Measurements from ENCODE around the gene ACTMAP. TPM values are rescaled to one million over a fixed set of nuclear protein-coding genes. Genes with fewer than 3 reads are reported as not detected.

ACTMAP gene
- total and polyA plus RNA-seq, 2 of the 8 experiments (the other 6 are each of a cell fraction or from before 2014, with no cell fraction given): 24.1 to 26.5 TPM

DNA sequence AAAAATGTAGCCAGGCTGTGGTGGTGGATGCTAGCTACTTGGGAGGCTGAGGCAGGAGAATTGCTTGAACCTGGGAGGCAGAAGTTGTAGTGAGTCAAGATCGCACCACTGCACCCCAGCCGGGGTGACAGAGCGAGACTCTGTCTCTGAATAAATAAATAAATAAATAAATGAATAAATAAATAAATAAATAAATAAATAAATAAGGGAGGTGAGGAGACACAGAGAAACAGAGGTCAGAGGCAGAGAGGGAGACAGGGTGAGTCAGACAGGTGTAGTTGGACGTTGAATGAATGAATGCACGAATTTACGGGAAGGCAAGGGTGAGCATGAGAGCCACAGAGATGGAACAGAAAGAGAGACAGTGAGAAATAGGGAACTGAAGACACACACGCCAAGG, 30.9 kb upstream of the ACTMAP start:
- Histone ChIP-seq H4K20me1 (replicated peaks in 1 of 2; ENCODE audit: control insufficient read depth in 1 of 2, insufficient read depth in 2 of 2, low read length in 2 of 2) (no peaks in the 10 kb centered on the region), H3K18ac (ENCODE audit: extremely low read depth, low read length) (no peak overlapping the region), H3K4me1 (replicated peaks in 1 of 4; ENCODE audit: control insufficient read depth in 3 of 4, insufficient read depth in 4 of 4, low read length in 3 of 4) (peaks cover 0 to 8% (median 6%) of the 10 kb centered on the region in 4 experiments; a peak in 6 of 7 replicates), H2BK5ac (ENCODE audit: low read depth, low read length) (no peak overlapping the region), H3K4ac (replicated peaks; ENCODE audit: insufficient read length, low read depth, low read length) (no peak overlapping the region), H3K56ac (replicated peaks; ENCODE audit: insufficient read length, low read depth, low read length) (no peak overlapping the region), H2BK12ac (ENCODE audit: low read depth, low read length) (no peak overlapping the region), H3K23ac (ENCODE audit: insufficient read length) (no peak overlapping the region), H3K79me1 (ENCODE audit: low read depth, low read length) (no peaks in the 10 kb centered on the region), H3K4me2 (ENCODE audit: insufficient read depth in 1 of 2, low read depth in 2 of 2, low read length in 2 of 2) (no peak overlapping the region), H2BK15ac (ENCODE audit: low read length) (no peak overlapping the region), H4K5ac (ENCODE audit: insufficient read length, low read depth, low read length) (no peak overlapping the region), H3K4me3 (ENCODE audit: extremely low read depth in 1 of 4, insufficient read depth in 2 of 4, low read depth in 3 of 4, low read length in 4 of 4) (no peak overlapping the region), H3K9me3 (ENCODE audit: insufficient read depth in 2 of 2, low read depth in 1 of 2, low read length in 1 of 2) (no peaks in the 10 kb centered on the region), H2BK20ac (ENCODE audit: low read length) (no peak overlapping the region; the same call in 1 of the 2 replicates), H4K8ac (ENCODE audit: extremely low read depth, insufficient read depth, low read length) (no peak overlapping the region), H2AFZ (ENCODE audit: low read length) (no peak overlapping the region), H2BK120ac (replicated peaks; ENCODE audit: low read depth, low read length) (no peak overlapping the region), H3K79me2 (ENCODE audit: control insufficient read depth in 1 of 2, insufficient read depth in 2 of 2, low read length in 2 of 2) (no peaks in the 10 kb centered on the region), H3K27ac (ENCODE audit: low read depth, low read length) (no peak overlapping the region), H4K91ac (replicated peaks; ENCODE audit: insufficient read length, low read length) (no peak overlapping the region), H3K36me3 (ENCODE audit: control insufficient read depth in 2 of 4, insufficient read depth in 4 of 4, low read length in 3 of 4) (no peaks in the 10 kb centered on the region), H3K23me2 (ENCODE audit: low read depth, low read length) (peaks cover 8% of the 10 kb centered on the region; the same call in 1 of the 2 replicates), H3K27me3 (replicated peaks in 1 of 4; ENCODE audit: control insufficient read depth in 3 of 4, extremely low read depth in 1 of 4, insufficient read depth in 3 of 4, low read length in 3 of 4) (no peaks in the 10 kb centered on the region), H2AK5ac (ENCODE audit: low read depth, low read length) (no peak overlapping the region), H3K14ac (ENCODE audit: insufficient read length) (no peak overlapping the region), H3K9ac (replicated peaks in 1 of 4; ENCODE audit: extremely low read depth in 1 of 4, low read depth in 3 of 4, low read length in 3 of 4) (no peak overlapping the region)
- WGBS, 2 experiments (ENCODE audit: extremely low coverage in 1 of 2, insufficient coverage in 1 of 2, insufficient read length in 1 of 2, insufficient replicate concordance in 2 of 2, low coverage in 1 of 2, low lambda C conversion rate in 2 of 2, missing lambda C conversion rate in 1 of 2): 88% methylated on average over 5 of the region's 7 CpGs; no CpG with 5 or more reads in 1 of the 2 experiments
- POLR2A ChIA-PET (ENCODE audit: partially characterized antibody): interaction anchor here (0.6 to 11.2 kb wide), 4 partner anchors 9 to 345 kb away, joined by 3 to 218 read pairs (median 4); partner anchors contain the start of gene EGLN2
- TF ChIP-seq NANOG (IDR thresholded peaks at IDR 0.05; ENCODE audit: insufficient read depth, low read depth, low read length, poor library complexity, severe bottlenecking): no peak
- TF ChIP-seq TCF12 (IDR thresholded peaks at IDR 0.05; ENCODE audit: low read depth, low read length): no peak
- no peak for TF ChIP-seq POU5F1 (IDR thresholded peaks at IDR 0.05; ENCODE audit: low read depth, low read length)
- TF ChIP-seq SAP30 (IDR thresholded peaks at IDR 0.05; ENCODE audit: insufficient read depth, insufficient replicate concordance, low read length): no peak
- no peak for TF ChIP-seq PHF8 (conservative IDR thresholded peaks at IDR 0.05; ENCODE audit: low read depth, low read length)
- DNase-seq (ENCODE audit: low read depth in 1 of 2, low spot score in 2 of 2) (no peak), FAIRE-seq (no peak)
- CTCF ChIA-PET (ENCODE audit: partially characterized antibody): interaction anchor here (0.6 kb wide), 1 partner anchor 317 kb away, joined by 3 read pairs; no protein-coding TSS in a partner anchor

All from H1 (cell line).